ENCODE data around the gene SELENOV.

SELENOV gene, protein sequence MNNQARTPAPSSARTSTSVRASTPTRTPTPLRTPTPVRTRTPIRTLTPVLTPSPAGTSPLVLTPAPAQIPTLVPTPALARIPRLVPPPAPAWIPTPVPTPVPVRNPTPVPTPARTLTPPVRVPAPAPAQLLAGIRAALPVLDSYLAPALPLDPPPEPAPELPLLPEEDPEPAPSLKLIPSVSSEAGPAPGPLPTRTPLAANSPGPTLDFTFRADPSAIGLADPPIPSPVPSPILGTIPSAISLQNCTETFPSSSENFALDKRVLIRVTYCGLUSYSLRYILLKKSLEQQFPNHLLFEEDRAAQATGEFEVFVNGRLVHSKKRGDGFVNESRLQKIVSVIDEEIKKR

DNA sequence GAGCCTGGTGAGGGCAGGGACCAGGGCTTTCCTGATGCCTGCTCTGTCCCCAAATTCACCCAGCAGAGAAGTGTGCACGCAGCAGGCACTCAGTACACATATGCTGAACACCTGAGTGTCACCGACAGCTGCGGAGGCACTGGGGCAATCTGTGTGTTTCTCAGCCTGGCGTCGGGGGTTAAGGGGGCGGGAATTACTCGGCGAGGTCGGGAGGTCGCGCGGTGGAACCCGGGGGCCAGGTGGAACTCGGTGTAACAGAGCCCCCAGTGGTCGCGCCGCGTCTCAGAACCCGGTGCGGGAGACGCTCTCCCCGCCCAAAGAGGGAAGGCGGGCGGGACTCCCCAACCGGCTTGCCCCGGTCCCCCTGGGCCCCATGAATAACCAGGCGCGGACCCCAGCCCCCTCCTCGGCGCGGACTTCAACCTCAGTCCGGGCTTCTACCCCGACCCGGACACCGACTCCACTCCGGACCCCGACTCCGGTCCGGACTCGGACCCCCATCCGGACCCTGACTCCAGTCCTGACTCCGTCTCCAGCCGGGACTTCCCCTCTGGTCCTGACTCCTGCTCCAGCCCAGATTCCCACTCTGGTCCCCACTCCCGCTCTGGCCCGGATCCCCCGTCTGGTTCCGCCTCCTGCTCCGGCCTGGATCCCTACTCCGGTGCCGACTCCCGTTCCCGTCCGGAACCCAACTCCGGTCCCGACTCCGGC lies at the start of gene SELENOV:
Gene SELENOV, plus strand, starts transcription at position 300 of the 711 bp plus-strand sequence. Its CDS starts 74 bp downstream, at position 374.
- TF ChIP-seq, protein P1, sequence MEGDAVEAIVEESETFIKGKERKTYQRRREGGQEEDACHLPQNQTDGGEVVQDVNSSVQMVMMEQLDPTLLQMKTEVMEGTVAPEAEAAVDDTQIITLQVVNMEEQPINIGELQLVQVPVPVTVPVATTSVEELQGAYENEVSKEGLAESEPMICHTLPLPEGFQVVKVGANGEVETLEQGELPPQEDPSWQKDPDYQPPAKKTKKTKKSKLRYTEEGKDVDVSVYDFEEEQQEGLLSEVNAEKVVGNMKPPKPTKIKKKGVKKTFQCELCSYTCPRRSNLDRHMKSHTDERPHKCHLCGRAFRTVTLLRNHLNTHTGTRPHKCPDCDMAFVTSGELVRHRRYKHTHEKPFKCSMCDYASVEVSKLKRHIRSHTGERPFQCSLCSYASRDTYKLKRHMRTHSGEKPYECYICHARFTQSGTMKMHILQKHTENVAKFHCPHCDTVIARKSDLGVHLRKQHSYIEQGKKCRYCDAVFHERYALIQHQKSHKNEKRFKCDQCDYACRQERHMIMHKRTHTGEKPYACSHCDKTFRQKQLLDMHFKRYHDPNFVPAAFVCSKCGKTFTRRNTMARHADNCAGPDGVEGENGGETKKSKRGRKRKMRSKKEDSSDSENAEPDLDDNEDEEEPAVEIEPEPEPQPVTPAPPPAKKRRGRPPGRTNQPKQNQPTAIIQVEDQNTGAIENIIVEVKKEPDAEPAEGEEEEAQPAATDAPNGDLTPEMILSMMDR (IDR thresholded peaks at IDR 0.05; ENCODE audit: low read depth, low read length): no peak; the same call in 1 of the 2 replicates
- DNase-seq (ENCODE audit: extremely low read depth, low read depth): no peak

DNA sequence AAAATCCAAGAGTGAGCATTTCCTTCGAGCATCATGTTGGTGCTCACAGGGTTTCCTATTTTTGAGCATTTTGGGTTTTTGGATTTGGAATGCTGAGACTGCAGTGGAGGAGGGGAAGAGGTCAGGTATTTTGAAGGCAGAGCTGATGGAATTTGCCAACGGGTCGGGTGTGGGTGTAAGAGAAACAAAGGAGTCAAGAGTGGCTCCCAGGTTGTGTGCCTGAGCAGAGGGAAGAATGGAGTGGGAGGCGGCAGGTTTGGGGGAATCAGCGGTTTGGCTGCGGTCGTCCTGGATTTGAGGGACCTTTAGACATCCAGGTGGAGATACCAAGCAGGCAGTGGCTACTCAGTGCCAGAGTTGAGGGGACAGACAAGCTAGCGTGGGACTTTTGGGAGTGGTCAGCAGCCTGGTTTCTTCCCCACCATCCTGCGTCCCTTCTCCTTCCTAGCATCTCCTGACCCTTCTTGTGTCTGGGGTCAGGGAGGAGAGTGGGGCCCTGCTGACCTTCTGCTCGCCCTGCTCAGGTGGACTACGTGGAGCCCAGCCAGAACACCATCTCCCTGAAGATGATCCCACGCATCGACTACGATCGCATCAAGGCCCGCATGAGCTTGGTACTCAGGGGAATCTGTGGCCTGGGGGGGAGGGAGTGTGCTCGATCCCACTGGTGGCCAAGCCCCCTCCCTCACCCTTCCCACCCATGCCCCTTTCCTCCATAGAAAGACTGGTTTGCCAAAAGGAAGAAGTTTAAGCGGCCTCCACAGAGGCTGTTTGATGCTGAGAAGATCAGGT lies 48.8 kb upstream of the SELENOV start:
- TF ChIP-seq, protein P1 (IDR thresholded peaks at IDR 0.05; ENCODE audit: low read depth, low read length): no peak

DNA sequence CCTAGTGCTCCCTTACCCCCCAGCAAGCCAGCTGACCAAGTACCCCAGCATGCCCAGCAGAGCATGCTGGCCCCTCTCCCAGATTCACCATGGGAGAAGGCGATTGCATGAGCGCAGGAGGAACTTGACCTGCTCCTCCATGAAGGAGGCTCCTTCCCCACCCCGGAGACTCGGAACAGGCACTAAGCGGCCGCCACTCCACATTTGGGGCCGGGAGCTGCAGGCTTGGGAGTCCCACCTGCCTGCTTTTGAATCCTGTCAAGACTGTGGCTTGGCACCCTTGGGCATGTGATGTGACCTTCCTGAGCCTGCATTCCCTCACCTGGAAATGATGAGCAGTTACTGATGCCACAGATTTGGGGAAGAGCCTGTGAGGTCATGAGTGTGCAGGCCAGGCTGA lies 47.0 kb upstream of the SELENOV start:
- no peak for DNase-seq (ENCODE audit: extremely low read depth, low read depth)
- TF ChIP-seq, protein P1 (IDR thresholded peaks at IDR 0.05; ENCODE audit: low read depth, low read length): no peak

More for the DNA sequence above, 48.8 kb upstream of the SELENOV start:
- DNase-seq (ENCODE audit: extremely low read depth, low read depth): no peak

DNA sequence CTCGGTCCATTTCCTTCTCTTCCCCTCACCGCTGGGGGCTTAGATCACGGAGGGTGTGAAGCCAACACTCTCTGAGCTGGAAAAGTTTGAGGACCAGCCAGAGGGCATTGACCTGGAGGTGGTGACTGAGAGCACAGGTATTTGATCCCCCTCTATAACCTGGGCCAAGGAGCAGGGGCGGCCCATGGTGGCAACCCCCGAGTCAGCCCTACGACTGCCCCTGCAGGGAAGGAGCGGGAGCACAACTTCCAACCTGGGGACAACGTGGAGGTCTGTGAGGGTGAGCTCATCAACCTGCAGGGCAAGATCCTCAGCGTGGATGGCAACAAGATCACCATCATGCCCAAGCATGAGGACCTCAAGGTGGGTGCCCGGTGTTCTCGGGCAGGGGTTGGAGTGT lies 45.9 kb upstream of the SELENOV start:
- TF ChIP-seq, protein P1 (IDR thresholded peaks at IDR 0.05; ENCODE audit: low read depth, low read length): no peak
- no peak for DNase-seq (ENCODE audit: extremely low read depth, low read depth)

DNA sequence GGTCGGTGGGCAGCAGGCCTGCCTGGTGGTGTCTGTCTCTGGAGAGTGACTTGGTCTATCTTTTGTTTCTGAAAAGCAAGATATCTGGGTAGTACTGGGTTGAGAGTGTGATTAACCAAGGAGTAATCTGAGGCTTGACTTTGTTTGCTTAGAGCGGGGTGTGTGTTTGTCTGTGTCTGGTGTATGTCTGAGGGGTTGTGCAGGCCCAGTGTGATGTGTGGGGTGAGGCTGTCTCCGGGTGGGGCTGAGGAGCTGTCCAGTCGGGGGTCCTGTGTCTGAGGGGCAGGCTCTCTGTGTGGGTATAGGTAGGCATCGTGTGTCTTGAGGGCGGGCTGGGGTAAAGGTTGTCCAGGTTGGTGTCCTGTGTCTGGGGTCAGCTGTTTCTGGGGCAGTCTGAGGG lies 45.4 kb upstream of the SELENOV start:
- DNase-seq (ENCODE audit: extremely low read depth, low read depth): no peak
- TF ChIP-seq, protein P1 (IDR thresholded peaks at IDR 0.05; ENCODE audit: low read depth, low read length): no peak

DNA sequence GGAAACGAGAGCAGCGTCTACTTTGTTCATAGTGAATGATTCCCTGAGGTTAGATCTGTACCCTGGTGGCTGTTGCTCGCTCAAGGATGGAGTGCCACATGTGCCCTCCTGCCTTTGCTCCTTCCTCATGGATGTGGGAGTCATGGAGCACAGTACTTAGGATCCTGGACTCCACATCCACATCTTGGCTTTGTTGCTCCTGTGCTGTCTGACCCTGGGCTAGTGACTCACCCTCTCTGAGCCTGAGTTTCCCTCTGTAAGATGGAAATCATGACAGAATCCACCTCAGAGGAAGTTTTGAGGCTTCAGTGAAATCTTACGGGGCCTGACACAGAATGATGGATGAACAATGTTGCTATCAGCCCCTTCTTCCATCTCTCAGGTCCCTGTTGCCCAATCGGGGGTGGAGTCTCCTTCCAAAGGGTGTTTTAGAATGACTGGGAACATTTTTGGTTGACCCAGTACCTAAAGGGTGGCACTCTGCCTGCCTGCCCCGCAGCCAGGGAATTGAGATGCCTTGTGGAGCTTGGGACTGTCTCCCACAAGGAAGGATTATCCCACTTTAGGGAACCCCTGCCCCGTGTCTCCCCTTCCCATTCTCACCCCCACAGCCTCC lies 44.1 kb upstream of the SELENOV start:
- DNase-seq (ENCODE audit: extremely low read depth, low read depth): no peak
- TF ChIP-seq, protein P1 (IDR thresholded peaks at IDR 0.05; ENCODE audit: low read depth, low read length): no peak
